GM12878 (cell line): ENCODE measurements around the gene ARHGEF25. TPM values are rescaled to one million over a fixed set of nuclear protein-coding genes. Genes with fewer than 3 reads are reported as not detected.

ENCODE experiments used
- ATAC-seq: fragments of 200-7000 bp; cut with Tn5 transposase; 3 replicates; pipeline ENCODE4 v1.9.1; 2020; ENCODE audit warnings: mild to moderate bottlenecking, moderate library complexity
- BruUV-seq: library from RNA; stranded (reverse); fragments of 400-500 nt; replicated peaks from 2 replicates; lab custom pipeline; 2021; lab: Mats Ljungman, UMichigan
- CTCF ChIA-PET: fragments of 300-600 bp; sonication (Branson Sonifier 250); formaldehyde crosslinking; extraction: SDS; loops from one replicate; lab custom pipeline; 2021; ENCODE audit warnings: inconsistent platforms; lab: Yijun Ruan, JAX
- POLR2A ChIA-PET: fragments of 350-600 bp; formaldehyde crosslinking; extraction: SDS; loops from one replicate; lab custom pipeline; 2021; ENCODE audit warnings: inconsistent platforms; lab: Charles Lee
- RAD21 ChIA-PET: fragments of 300-600 bp; sonication (Branson Sonifier 250); formaldehyde crosslinking; loops from one replicate; lab custom pipeline; 2023; ENCODE audit warnings: antibody characterized with exemption; ENCODE audit not compliant: unreplicated experiment; lab: Charles Lee
- SMC1A ChIA-PET: fragments of 300-600 bp; sonication (Branson Sonifier 250); formaldehyde crosslinking; loops from one replicate; lab custom pipeline; 2023; ENCODE audit not compliant: unreplicated experiment, uncharacterized antibody; lab: Charles Lee
- DNase-seq: peaks from one replicate; pipeline ENCODE4 v3.0.0-alpha.2; 2011; ENCODE audit warnings: low read depth, low spot score
- FAIRE-seq: peaks from 3 replicates; lab custom pipeline; 2011; peaks lifted over from hg19 to GRCh38; lab: Jason Lieb, UNC
- H2AFZ ChIP-seq: 2 replicates; pipeline ENCODE4 v1.6.0; 2011; ENCODE audit warnings: low read depth, low read length, control low read depth; ENCODE audit not compliant: control insufficient read depth
- H3K27ac ChIP-seq: 2 replicates; pipeline ENCODE4 v1.5.1; 2011; ENCODE audit warnings: control low read depth; ENCODE audit not compliant: control insufficient read depth, insufficient read depth
- H3K27me3 ChIP-seq, 2 experiments: replicated peaks in 1 of 2; 2 replicates each; pipeline versions ENCODE4 v1.6.0 to v1.6.1; 2011; ENCODE audit warnings: low read length in 1 of 2; ENCODE audit not compliant: control insufficient read depth in 2 of 2, insufficient read depth in 2 of 2
- H3K36me3 ChIP-seq, 2 experiments: 2 replicates each; pipeline ENCODE4 v1.5.1; 2011; ENCODE audit warnings: low read length in 1 of 2; ENCODE audit not compliant: control insufficient read depth in 2 of 2, insufficient read depth in 2 of 2
- H3K4me1 ChIP-seq: 2 replicates; pipeline ENCODE4 v1.6.1; 2011; ENCODE audit warnings: mild to moderate bottlenecking, low read length, moderate library complexity, mixed read lengths; ENCODE audit not compliant: control insufficient read depth, insufficient read depth
- H3K4me2 ChIP-seq: 2 replicates; pipeline ENCODE4 v1.6.0; 2011; ENCODE audit warnings: control low read depth; ENCODE audit not compliant: control insufficient read depth, insufficient read depth
- H3K4me3 ChIP-seq: fragments of 200-600 bp; sonication (generic); 2 replicates; pipeline ENCODE4 v1.5.1; 2016
- H3K79me2 ChIP-seq: 2 replicates; pipeline ENCODE4 v1.6.0; 2011; ENCODE audit warnings: low read length; ENCODE audit not compliant: control insufficient read depth, insufficient read depth
- H3K9ac ChIP-seq: 2 replicates; pipeline ENCODE4 v1.8.0; 2011; ENCODE audit warnings: low read length, control low read depth, mixed read lengths; ENCODE audit not compliant: control insufficient read depth, insufficient read depth
- H3K9me3 ChIP-seq: replicated peaks from 3 replicates; pipeline ENCODE4 v1.5.1; 2011; ENCODE audit warnings: mild to moderate bottlenecking, low read length; ENCODE audit not compliant: control insufficient read depth, insufficient read depth
- H4K20me1 ChIP-seq: 2 replicates; pipeline ENCODE4 v1.6.0; 2011; ENCODE audit not compliant: control insufficient read depth, insufficient read depth
- BCL3 ChIP-seq: IDR thresholded peaks from 2 replicates; pipeline ENCODE4 v1.6.1; 2011; ENCODE audit warnings: borderline replicate concordance, low read depth, mild to moderate bottlenecking, moderate library complexity, low read length; ENCODE audit not compliant: insufficient read depth, poor library complexity, severe bottlenecking
- BHLHE40 ChIP-seq, 2 experiments: fragments of 450-650 bp in 1 of 2; IDR thresholded peaks; 2 replicates each; pipeline ENCODE4 v1.6.1; 2011 to 2017; ENCODE audit warnings: low read depth in 2 of 2, borderline replicate concordance in 1 of 2, improper control_type of control experiment in 1 of 2, low read length in 1 of 2, mild to moderate bottlenecking in 1 of 2
- EP300 ChIP-seq, 2 experiments: fragments of 150-350 bp in 1 of 2; IDR thresholded peaks; 2 replicates each; pipeline ENCODE4 v1.6.1; 2011 to 2012; ENCODE audit warnings: low read depth in 2 of 2, low read length in 2 of 2, borderline replicate concordance in 1 of 2, improper control_type of control experiment in 1 of 2, inconsistent platforms in 1 of 2; ENCODE audit not compliant: control insufficient read depth in 1 of 2
- ETV6 ChIP-seq, 2 experiments: fragments of 450-650 bp in 1 of 2; IDR thresholded peaks in 1 of 2; conservative IDR thresholded peaks in 1 of 2; 2 replicates each; pipeline ENCODE4 v1.6.1; 2014; ENCODE audit warnings: antibody characterized with exemption in 1 of 2, borderline replicate concordance in 1 of 2, low read depth in 1 of 2, mild to moderate bottlenecking in 1 of 2, moderate library complexity in 1 of 2
- LARP7 ChIP-seq: fragments of 450-650 bp; IDR thresholded peaks from 2 replicates; pipeline ENCODE4 v1.6.1; 2017; ENCODE audit warnings: mild to moderate bottlenecking
- MYB ChIP-seq: fragments of 150-350 bp; IDR thresholded peaks from 2 replicates; pipeline ENCODE4 v1.6.1; 2014; ENCODE audit warnings: mild to moderate bottlenecking, low read depth, low read length, borderline replicate concordance
- NFYB ChIP-seq: IDR thresholded peaks from 2 replicates; pipeline ENCODE4 v1.6.1; 2011; ENCODE audit warnings: low read depth, mild to moderate bottlenecking, low read length, improper control_type of control experiment, moderate library complexity; ENCODE audit not compliant: insufficient read depth
- NRF1 ChIP-seq: conservative IDR thresholded peaks from 2 replicates; pipeline ENCODE4 v1.6.1; 2011; ENCODE audit warnings: mild to moderate bottlenecking, low read depth, low read length, improper control_type of control experiment
- PAX8 ChIP-seq: fragments of 450-650 bp; IDR thresholded peaks from 2 replicates; pipeline ENCODE4 v1.6.1; 2017; ENCODE audit warnings: mild to moderate bottlenecking, moderate library complexity
- PKNOX1 ChIP-seq: fragments of 450-650 bp; IDR thresholded peaks from 2 replicates; pipeline ENCODE4 v1.6.1; 2016; ENCODE audit warnings: mild to moderate bottlenecking
- POLR2AphosphoS5 ChIP-seq: IDR thresholded peaks from 2 replicates; pipeline ENCODE4 v1.6.1; 2011; ENCODE audit warnings: mild to moderate bottlenecking, low read length, inconsistent platforms
- RUNX3 ChIP-seq: IDR thresholded peaks from 2 replicates; pipeline ENCODE4 v1.6.1; 2012; ENCODE audit warnings: low read length, inconsistent platforms
- SKIL ChIP-seq: fragments of 450-650 bp; IDR thresholded peaks from 2 replicates; pipeline ENCODE4 v1.6.1; 2017; ENCODE audit warnings: mild to moderate bottlenecking, low read depth, inconsistent platforms; ENCODE audit not compliant: poor library complexity, severe bottlenecking
- SMARCA5 ChIP-seq: fragments of 450-650 bp; IDR thresholded peaks from 2 replicates; pipeline ENCODE4 v1.6.1; 2017; ENCODE audit warnings: mild to moderate bottlenecking
- SP1 ChIP-seq: IDR thresholded peaks from one replicate; pipeline ENCODE4 v1.6.1; 2011; ENCODE audit warnings: low read depth, low read length
- TARDBP ChIP-seq: IDR thresholded peaks from 2 replicates; pipeline ENCODE4 v1.6.1; 2016; ENCODE audit warnings: borderline replicate concordance
- WRNIP1 ChIP-seq: IDR thresholded peaks from 2 replicates; pipeline ENCODE4 v1.6.1; 2011; ENCODE audit warnings: low read depth, low read length, improper control_type of control experiment, borderline replicate concordance
- ZSCAN29 ChIP-seq: fragments of 450-650 bp; IDR thresholded peaks from 2 replicates; pipeline ENCODE4 v1.6.1; 2017; ENCODE audit warnings: mild to moderate bottlenecking, moderate library complexity
- WGBS: methylation state at CpG from one replicate; pipeline ENCODE4 v1.1.6; 2016; ENCODE audit warnings: low lambda C conversion rate; ENCODE audit not compliant: insufficient replicate concordance, insufficient coverage; ENCODE audit errors: missing lambda C conversion rate; 5-methylcytosine and 5-hydroxymethylcytosine counted together
- in situ Hi-C: fragments of 300-500 bp; cut with MboI; formaldehyde crosslinking; loops from 9 replicates; pipeline ENCODE4 v1.14.3; 2018; ENCODE audit warnings: mixed read lengths
- intact Hi-C: fragments of 100-400 bp; cut with micrococcal nuclease; formaldehyde crosslinking; loops from one replicate; pipeline ENCODE4 v1.14.2; 2022; ENCODE audit not compliant: unreplicated experiment
- polyA plus RNA-seq, 11 experiments: library from polyadenylated mRNA; depleted of rRNA in 4 of 11; unstranded in 6 of 11; stranded (reverse) in 5 of 11; fragments of >200 nt; fragmentation: Nextera tagmentation in 4 of 11; fragmentation: Illumina TruSeq in 1 of 11; extraction: Ambion mirVana in 4 of 11; extraction: Trizol in 1 of 11; gene quantifications; 1 replicate in 1 of 11; 2 replicates in 10 of 11; pipeline versions ENCODE4 v1.2.1 to v1.2.3, GENCODE V29; 2011 to 2016; ENCODE audit warnings: inconsistent platforms in 2 of 11, missing spikeins in 2 of 11, low read depth in 1 of 11
- total RNA-seq, 4 experiments: library from RNA; depleted of rRNA in 3 of 4; stranded (reverse); fragments of >200 nt in 3 of 4; fragmentation: Illumina TruSeq in 1 of 4; extraction: Trizol in 1 of 4; gene quantifications; 2 replicates each; pipeline versions ENCODE4 v1.2.1 to v1.2.3, GENCODE V29; 2013 to 2021

Gene ARHGEF25
- total and polyA plus RNA-seq, 10 of the 15 experiments (the other 5 are each of a cell fraction or from before 2014, with no cell fraction given): 0.08 to 4.5 (median 1.2) TPM; not detected in 3

- H3K79me2 ChIP-seq: no peaks in the 10 kb centered on the region
- FAIRE-seq: no peak
- no peak overlapping the region for H3K9ac ChIP-seq
- H4K20me1 ChIP-seq: no peaks in the 10 kb centered on the region
- ChIA-PET RAD21 (no interaction called here), CTCF (no interaction called here), POLR2A (no interaction called here), SMC1A (no interaction called here)
- TF ChIP-seq PAX8 (no peak), LARP7 (no peak), NFYB (no peak), ETV6 (conservative IDR thresholded peaks at IDR 0.05 in 1 of 2, IDR thresholded peaks at IDR 0.05 in 1 of 2; ENCODE audit: borderline replicate concordance in 1 of 2, low read depth in 1 of 2) (no peak), BCL3 (no peak), SMARCA5 (no peak), SKIL (no peak), EP300 (IDR thresholded peaks at IDR 0.05; ENCODE audit: borderline replicate concordance in 1 of 2, control insufficient read depth in 1 of 2, low read depth in 2 of 2, low read length in 2 of 2) (no peak), POLR2AphosphoS5 (no peak), NRF1 (no peak), PKNOX1 (no peak), ZSCAN29 (no peak), TARDBP (no peak), SP1 (no peak), BHLHE40 (IDR thresholded peaks at IDR 0.05; ENCODE audit: borderline replicate concordance in 1 of 2, low read depth in 2 of 2, low read length in 1 of 2) (no peak), RUNX3 (no peak), MYB (no peak), WRNIP1 (no peak)
- in situ Hi-C loops (no loop called here), intact Hi-C loops (no loop called here)
- no peak overlapping the region for H3K4me2 ChIP-seq
- H3K4me1 ChIP-seq: no peaks in the 10 kb centered on the region
- H3K4me3 ChIP-seq: no peak overlapping the region
- no peaks in the 10 kb centered on the region for H3K27me3 ChIP-seq
- H3K27ac ChIP-seq: no peak overlapping the region
- H3K36me3 ChIP-seq: no peaks in the 10 kb centered on the region
- H2AFZ ChIP-seq: no peak overlapping the region
- DNase-seq: no peak
- no TSS peak for BruUV-seq
- 35% methylated on average over 3 of the region's 3 CpGs for WGBS
- H3K9me3 ChIP-seq: no peaks in the 10 kb centered on the region; the same call in 2 of the 3 replicates
- no peak for ATAC-seq
These were observed 42.8 kb downstream of the ARHGEF25 start for GRCh38 chr12:57654042-57654441.
